GM12874 (cell line): Measurements from ENCODE around the gene DCAF16.

Source experiments
- TF ChIP-seq, protein P1 (sequence below): IDR thresholded peaks from 2 replicates; pipeline ENCODE4 v1.5.1; 2011; ENCODE audit warnings: low read depth, mild to moderate bottlenecking, control low read depth, low read length, moderate library complexity; ENCODE audit not compliant: insufficient read depth

The DCAF16 gene

DNA sequence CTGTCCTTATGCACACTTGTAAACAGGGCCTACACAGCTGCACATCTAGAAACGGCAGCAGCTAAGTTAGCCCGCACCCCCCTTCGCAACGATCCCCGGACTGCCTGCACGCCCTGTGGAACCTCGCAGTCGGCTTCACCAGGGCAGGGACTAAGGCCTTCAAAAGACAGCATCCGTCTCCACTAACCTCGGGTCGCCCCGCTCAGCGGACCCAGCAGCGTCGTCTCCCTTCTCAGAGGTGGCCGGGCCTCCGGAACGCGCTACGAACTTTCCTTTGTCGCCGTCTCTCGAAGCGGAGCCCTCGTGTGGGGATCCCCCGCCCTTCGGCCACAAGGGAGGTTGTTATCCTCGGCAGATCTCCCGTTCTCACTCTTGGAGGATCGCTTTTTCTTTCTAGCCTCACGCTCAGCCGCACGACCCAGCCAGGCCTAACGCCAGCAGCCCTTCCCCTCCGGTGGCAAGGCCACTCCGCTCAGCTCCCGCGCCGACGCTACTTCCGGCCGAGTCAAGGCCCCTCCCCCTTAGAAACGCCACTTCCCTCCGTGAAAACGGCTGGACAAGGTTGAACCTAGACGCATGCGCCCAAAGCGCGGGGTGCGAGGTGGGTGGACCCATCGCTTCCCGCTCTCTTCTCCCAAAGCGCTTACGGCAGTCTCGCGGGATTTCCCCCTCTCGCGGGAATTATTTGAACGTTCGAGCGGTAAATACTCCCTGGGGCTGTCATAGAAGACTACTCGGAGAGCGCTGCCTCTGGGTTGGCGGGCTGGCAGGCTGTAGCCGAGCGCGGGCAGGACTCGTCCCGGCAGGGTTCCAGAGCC lies at the start of gene DCAF16, which contains the start of gene NCAPG:
DCAF16 (minus strand) TSS at position 498 of the 818 bp plus-strand sequence. CDS start 6,616 bp downstream, outside the sequence.
NCAPG (plus strand) TSS at position 720 of the 818 bp plus-strand sequence. CDS start 99 bp downstream, outside the sequence.
- TF ChIP-seq, protein P1, sequence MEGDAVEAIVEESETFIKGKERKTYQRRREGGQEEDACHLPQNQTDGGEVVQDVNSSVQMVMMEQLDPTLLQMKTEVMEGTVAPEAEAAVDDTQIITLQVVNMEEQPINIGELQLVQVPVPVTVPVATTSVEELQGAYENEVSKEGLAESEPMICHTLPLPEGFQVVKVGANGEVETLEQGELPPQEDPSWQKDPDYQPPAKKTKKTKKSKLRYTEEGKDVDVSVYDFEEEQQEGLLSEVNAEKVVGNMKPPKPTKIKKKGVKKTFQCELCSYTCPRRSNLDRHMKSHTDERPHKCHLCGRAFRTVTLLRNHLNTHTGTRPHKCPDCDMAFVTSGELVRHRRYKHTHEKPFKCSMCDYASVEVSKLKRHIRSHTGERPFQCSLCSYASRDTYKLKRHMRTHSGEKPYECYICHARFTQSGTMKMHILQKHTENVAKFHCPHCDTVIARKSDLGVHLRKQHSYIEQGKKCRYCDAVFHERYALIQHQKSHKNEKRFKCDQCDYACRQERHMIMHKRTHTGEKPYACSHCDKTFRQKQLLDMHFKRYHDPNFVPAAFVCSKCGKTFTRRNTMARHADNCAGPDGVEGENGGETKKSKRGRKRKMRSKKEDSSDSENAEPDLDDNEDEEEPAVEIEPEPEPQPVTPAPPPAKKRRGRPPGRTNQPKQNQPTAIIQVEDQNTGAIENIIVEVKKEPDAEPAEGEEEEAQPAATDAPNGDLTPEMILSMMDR = no peak

DNA sequence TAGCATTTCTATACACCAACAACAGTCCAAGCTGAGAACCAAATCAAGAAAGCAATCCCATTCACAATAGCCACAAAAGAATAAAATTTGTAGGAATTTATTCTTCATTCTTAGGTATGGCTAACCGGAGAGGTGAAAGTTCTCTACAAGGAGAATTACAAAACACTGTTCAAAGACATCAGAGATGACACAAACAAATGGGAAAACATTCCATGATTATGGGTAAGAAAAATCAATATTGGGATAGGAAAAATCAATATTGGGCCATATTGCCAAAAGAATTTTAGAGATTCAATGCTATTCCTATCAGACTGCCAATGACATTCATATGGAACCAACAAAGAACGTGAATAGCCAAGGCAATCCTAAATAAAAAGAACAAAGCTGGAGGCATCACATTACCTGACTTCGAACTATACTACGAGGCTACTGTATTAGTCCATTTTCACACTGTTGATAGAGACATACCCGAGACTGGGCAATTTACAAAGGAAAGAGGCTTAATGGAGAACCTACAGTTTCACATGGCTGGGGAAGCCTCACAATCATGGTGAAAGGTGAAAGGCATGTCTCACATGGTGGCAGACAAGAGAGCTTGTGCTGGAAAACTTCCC lies 49.3 kb upstream of the DCAF16 start:
- TF ChIP-seq, protein P1 = no peak

DNA sequence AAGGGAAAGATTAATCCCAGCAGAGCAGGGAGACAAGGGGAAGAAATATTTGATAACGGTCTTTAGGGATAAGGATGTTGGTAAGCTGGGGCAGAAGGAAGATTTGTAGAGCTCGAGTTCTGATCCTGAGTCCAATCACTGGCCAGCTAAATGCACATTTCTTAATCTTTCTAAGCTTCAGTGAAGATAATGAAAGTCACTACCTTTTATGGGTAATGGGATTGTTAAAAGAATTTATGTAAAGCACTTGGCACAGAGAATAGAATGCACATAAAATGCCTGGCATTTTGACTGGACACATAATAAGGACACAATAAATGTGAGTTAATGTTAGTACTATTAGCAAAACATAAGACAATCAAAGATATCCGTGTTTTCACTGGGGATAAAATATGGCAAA lies 43.5 kb upstream of the DCAF16 start:
- TF ChIP-seq, protein P1 = no peak

DNA sequence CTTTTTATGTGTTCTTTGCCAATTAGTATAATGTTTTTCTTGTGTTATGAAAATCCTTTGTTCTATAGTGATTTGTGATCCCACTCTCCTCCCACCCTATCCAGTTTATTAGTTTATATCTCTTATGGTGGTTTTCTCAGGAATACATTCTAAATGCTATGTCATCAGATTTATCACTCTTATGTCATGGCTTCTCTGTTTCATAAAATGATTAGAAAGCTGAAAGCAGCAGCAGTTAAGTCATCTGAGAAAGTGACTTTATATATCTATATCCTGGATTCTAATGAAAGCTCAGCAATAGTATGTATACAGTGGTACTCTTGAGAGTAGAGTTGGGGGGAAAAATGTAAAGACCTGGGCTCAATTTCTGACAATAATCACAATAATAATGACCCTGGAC lies 41.4 kb upstream of the DCAF16 start:
- TF ChIP-seq, protein P1 = no peak

DNA sequence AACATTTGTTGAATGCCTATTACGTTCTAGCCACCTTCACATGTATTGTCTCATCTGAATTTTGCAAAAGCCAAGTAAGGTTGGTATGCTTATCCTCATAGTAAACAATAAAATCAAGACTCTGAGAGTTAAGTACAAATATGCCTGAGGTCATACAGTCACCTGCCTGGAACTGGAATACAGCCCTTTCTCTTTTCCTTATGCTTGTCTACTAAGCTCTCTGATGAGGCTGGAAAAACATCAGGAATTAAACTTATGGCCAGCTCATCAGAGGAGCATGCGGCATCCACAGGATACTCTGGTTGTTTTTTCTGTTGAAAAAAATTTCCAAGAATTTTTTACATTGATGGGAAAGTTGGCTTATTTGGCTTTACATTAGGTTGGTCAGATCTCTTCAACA lies 35.7 kb upstream of the DCAF16 start:
- TF ChIP-seq, protein P1 = no peak

DNA sequence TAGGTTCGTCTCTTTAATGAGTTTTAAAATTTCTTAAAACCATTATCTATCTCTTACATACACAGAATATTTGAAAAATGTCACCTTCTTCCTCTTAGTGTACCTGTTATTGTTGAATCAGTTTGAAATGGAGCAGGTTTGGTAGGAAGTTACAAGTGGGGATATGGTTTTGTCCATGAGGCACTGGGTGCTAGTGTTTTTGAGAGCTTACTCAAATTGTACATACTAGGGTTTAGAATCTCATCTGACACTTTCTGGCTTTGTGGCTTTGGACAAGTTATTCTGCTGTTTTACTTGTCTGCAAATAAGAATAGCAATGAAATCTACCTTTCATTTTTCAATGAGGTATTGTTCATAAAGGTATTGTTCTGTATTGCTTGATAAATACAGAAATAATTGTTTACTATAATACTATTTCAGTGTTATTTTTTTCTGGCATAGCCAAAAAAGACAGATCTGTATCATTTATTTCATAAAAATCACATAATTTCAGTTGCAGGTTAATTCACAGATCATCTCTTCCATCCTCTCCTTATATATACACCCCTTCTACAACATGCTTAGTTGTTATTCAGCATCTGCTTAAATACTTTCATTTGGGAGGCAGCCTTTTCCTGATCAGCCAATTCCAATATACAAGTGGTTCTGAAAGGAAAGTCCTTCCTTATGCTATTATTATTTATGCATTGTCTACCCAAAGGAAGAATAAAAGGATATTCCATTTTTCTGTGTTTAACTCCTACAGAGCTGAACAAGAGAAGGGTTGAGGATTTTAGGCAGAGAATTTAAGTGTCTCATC lies 13.5 kb upstream of the DCAF16 start:
- TF ChIP-seq, protein P1 = no peak

DNA sequence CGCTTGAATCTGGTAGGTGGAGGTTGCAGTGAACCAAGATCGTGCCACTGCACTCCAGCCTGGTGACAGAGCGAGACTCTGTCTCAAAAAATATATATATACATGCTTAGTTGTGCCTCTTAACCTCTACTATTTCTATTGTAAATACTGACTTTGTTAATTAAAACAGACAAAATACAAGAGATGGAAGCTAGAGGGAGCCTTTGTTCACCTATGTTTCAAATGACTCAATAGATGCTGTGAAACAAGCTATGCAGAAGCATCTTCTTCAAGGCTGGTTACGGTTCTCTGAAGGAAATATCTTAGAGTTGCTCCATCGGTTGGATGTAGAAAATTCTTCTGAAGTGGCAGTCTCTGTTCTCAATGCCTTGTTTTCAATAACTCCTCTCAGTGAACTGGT lies 6.5 kb upstream of the DCAF16 start:
- TF ChIP-seq, protein P1 = peak; percentile 35; the same call in 1 of the 2 replicates
